Activated CD8-positive, alpha-beta memory T cell treated with anti-CD3 and anti-CD28 coated beads for 1 hour (primary cell): ENCODE measurements around the gene PDSS2.
"Not testable (repeated sequence)": the region's sequence is repeated elsewhere in the genome, so short reads cannot be mapped to it uniquely, and the experiment has no call there.

ENCODE experiments used
- DNase-seq, 2 donors: peaks; one replicate each; pipeline ENCODE4 v3.0.0-alpha.2; 2020; ENCODE audit warnings: low read depth in 1 of 2; ENCODE audit errors: extremely low read depth in 1 of 2

Gene PDSS2

DNA sequence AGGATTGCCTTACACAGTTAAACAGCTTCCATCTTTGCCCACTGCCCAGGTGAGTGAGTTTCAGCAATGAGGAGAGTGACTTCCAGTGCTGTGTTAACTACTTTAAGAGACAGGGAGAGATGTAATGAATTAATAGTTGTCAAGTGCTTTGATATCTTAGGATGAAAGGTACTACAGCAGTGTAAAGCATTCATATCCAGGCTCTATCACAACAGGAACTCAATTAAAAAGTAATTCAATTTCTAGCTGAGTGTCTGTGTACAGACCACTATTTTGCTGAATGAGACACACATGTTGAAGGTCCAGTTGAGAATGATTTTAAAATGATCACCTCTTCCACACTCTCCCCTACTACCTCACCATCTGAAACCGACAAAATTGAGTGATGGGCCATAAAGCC, 273.3 kb downstream of the PDSS2 start:
- DNase-seq, result no peak

DNA sequence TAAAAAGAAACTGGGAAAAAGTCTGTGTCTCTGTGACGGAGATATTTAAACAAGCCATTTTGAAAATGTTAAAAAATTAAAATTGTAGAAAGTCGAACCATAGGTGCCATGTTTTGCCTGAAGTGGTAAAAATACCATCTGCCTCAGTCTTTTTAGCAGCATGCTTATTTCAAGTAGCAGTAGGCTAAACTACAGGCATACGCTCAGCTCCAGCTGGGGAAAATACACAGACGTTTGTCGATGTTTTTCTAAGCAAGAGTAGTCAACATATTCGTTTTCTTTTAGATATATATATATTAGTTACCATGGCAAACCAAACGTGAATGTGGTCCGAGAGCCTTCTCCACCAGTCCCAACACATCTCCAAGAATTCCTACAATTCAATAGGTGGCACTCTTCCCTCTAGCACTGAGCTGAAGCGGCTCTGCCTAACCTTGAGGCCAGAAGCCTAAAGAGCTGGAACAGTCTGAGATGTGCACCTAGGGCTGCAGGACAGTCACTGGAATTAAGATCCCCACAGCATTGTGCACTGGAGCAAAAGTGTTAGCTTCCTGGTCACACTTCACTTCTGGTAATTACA, 273.9 kb downstream of the PDSS2 start:
- no peak for DNase-seq

DNA sequence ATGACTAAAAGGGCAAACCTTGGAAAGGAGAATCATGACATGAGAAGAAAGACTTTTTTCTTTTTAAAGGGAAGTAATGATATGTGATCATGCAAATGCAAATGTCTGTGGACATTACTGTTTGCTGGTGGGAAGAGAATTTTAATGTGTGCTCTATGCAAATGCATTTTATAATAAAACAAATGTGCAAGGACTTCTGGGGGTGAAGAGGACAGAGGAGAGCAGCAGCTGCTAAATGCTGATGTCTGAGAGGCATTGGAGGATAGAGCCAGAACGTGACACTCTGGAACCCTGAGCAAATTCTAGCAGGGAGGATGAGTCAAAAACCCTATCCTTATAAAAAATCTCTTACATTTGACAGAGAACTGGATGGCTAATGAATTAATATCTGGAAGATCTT, 274.9 kb downstream of the PDSS2 start:
- DNase-seq, result no peak

DNA sequence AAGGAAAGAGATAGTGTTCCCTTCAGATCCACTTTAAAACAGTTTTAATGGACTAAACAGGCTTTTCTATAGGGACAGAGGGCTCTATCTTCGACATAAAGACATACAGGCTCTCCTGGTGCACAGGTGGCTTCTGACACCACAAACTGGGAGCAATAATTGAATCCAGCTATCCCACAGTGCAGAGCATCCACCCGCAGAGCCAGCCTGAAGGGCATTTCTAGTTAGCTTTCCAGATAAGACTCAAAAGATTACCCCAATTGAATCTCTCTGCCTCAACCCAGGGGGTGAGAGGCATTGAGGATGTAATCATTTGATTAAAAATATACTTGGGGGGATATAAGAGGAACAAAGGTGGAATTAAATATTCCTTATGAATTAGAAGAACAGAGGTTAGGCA, 279.3 kb downstream of the PDSS2 start:
- no peak for DNase-seq

DNA sequence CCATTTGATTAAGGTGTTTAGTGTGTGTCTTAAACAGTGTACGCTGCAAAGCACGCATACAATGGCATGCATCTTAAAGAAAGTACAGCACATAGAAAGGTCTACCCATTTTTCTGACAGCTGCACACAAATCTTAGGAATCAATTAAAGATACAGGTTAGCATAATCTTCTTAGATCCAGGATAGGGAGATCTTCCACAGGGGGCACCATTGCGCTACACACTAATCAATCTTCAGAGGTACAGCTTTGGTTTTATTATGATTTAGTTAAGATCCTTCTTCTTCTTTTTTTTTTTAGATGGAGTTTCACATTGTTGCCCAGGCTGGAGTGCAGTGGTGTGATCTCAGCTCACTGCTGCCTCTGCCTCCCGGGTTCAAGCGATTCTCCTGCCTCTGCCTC, 280.4 kb downstream of the PDSS2 start:
- no peak for DNase-seq

DNA sequence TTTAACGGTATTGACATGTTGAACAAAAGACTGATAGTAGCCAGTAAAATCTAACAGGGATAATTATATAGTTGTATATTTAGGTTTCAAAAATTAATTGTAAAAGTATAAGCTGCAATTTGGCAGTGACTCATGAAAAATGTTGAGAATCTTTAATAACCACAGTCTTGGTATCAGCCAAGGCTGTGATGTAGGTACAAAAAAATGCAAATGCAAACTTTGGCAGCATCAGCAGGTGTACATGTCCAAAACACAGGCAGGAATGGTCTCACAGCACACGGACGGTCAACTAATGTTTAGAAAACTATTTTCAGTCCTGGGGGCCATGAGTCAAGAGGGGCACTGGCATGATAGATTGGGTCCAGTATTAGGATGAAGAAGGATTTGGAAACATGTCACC, 285.6 kb downstream of the PDSS2 start:
- DNase-seq, result no peak

DNA sequence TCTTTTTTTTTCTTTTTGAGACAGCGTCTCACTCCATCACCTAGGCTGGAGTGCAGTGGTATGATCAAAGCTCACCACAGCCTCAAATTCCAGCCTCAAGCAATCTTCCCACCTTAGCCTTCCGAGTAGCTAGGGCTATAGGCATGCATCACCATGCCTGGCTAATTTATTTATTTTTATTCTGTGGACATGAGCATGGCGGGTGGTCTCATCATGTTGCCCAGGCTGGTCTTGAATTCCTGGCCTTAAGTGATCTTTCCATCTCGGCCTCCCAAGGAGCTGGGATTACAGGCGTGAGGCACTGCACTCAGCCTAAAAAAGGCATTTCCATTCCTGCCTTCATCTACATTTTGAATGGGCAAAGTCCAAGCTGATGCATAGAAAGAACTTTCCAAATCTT, 287.9 kb downstream of the PDSS2 start:
- no peak for DNase-seq

DNA sequence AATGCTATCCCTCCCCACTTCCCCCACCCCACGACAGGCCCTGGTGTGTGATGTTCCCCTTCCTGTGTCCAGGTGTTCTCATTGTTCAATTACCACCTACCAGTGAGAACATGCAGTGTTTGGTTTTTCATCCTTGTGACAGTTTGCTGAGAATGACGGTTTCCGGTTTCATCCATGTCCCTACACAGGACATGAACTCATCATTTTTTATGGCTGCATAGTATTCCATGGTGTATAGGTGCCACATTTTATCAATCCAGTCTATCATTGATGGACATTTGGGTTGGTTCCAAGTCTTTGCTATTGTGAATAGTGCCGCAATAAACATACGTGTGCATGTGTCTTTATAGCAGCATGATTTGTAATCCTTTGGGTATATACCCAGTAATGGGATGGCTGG, 295.1 kb downstream of the PDSS2 start:
- not testable (repeated sequence) for DNase-seq

DNA sequence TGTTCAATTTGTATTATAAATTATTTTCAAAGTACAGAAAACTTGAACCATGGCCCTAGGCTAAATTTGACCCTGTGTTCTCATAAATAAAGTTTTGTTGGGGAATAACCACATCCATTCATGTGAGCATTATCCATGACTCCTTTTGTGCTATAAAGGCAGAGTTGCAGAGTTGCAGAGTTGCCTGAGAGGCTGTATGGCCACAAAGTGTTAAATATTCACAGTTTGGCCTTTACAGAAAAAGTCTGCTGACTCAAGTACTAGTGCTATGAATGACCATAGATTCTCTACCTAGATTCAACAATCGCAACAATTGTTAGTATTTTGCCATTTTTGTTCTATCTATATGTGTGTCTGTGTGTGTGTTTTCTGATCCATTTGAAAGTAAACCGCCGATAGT, 297.8 kb downstream of the PDSS2 start:
- DNase-seq, result no peak

DNA sequence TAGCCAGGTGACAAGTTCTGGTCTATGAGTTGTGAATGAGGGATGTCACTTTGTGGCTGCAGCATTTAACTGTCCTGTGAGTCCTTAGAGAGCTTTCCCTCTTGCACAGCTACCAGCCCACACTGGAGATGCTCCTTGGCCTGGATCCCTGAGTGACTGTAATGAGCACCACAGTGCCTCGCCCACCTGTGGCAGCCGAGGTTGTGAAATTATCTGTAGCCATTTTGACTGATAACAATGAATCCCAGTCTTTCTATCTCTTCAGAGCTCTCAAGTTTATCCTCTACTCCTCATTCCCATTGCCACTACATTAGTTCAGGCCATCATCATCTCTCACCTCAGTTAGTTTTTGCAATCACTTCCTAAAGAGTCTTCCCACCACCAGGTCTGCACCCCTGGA, 302.7 kb downstream of the PDSS2 start:
- no peak for DNase-seq

DNA sequence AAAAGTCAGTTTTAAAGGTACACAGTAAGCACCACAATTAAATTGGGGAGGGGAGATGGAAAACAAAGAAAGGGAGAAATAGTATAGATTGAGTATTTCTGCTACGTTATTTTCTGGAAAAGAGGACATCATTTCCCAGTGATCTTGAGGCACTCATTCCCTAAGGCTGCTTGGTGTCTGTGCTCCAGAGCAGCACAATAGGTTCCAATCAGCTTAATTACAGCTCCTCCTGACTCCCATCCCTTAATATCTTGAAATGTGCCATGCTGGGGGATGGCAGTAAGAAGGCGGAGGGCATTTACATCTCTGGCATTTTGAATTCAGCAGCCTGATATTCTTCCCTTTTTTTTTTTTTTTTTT, 304.6 kb downstream of the PDSS2 start:
- DNase-seq, result no peak

DNA sequence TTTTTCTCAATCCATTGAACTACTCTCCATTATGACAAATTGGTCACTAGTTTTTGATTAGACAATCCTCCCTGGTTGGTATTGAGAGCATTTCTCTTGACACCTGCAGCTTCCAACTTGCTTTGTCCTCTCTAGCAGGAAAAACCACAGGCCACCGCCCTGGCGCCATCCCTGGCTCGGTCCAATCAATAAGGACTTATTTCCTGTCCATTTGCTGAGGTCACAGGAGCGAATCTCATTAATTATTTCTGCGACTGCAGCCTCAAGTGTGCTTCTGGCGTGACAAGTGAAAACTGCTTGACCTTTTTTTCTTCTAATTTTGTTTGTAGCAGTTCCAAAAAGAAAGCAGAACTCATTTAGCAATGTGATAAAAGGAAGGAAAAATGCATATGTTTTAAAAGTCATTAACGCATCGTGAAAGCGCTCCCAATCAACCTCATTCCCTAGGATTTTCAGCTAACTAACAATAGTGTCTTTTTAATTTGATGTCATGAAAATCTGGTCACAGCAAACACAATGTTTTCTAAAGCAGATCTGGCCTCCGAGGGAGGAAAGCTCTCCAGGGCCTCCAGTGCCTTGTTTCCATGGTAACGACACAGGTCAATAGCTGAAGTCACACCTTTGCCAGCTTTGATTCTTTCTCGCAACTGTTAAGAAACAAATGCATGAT, 305.1 kb downstream of the PDSS2 start:
- no peak for DNase-seq

DNA sequence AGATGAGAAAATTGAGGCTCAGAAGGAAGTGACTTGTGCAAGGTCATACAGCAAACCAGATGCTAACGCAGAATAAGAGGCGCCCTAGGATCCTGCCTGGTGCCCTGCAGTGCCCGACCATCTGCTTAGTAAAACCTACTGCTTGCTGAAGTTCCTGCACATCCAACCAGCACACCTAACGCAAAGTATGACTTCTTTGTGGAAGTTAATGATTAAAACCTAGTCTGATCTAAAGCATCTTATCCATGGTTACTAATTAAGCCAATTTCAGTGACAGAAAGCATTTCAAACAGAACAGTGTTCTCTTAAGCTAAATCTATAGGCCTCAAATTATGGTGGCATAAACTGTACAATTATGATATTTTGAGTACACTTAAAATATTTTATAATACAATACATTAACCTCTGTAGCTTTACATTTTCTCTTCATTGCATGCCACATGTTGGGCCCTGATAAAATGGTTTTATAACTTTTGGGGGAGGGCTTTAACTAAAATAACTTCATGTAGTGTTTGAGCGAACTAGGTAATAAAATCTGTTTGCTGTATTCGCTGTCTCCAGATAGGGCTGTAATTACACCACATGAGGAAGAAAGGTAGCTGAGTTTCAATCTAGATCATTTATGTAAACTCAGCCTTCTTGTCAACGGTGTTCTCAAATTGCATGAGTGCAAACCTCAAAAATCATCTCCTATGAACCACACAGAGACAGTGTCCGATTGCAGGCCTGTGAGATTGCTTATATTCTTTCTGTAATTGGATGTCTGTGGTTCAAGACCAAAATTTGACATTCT, 306.5 kb downstream of the PDSS2 start:
- no peak for DNase-seq

DNA sequence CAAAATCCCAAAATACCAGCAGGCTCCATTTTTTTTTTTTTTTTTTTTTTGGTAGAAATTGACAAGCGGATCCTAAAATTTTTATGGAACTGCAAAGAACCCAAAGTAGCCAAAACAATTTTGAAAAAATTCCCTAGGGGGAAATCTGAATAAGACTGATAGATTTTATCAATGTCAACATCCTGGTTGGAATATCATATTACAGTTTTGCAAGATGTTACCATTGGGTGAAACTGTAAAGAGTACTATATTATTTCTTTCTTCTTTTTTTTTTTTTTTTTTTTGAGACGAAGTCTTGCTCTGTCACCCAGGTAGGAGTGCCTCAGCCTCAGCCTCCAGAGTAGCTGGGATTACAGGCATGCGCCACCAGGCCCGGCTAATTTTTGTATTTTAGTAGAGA, 314.7 kb downstream of the PDSS2 start:
- DNase-seq, result no peak

DNA sequence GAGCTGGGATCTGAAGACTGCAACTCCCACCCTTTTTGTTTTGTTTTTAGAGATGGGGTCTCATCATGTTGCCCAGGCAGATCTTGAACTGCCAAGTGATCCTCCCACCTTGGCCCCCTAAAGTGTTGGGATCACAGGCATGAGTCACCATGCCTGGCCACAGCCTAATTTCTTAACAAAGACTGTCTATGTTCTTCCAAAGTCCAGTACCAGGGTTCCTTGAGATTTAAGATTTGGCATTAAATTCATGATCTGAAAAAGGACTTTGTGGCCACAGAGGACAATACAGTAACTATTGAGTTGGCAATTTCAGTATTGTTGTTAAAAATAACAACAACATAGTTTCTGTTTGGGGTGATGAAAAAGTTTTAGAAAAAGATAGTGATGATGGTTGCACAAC, 315.4 kb downstream of the PDSS2 start:
- no peak for DNase-seq

DNA sequence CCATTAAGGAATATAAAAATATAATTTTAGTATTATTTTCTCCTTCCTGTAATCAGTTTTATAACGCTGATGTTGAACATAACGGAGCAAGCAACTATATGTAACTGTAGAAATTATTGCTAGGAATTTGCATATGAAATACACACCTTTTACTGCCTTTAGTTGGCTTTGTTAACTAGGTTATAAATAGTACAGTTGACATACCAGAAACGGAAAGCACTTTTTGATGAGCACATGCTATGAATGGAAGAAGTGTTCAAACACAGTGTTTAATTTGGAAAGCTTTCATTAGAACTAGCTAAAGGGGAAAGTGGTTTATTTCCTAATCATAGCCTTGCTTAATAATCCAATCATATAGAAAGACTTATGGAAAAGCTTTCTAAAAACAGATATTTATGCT, 318.8 kb downstream of the PDSS2 start:
- DNase-seq, result no peak

DNA sequence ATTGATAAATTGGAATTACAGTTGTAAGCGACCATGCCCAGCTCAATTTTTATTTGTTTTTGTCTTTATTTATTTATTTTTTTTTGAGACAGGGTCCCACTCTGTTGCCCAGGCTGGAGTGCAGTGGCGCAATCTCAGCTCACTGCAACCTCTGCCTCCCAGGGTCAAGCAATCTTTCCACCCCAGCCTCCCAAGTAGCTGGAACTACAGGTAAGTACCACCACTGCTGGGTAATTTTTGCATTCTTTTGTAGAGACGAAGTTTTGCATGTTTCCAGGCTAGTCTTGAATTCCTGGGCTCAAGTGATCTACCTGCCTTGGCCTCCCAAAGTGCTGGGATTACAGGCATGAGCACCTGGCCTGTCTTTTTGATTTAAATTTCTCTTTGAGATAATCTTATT, 323.0 kb downstream of the PDSS2 start:
- not testable (repeated sequence) for DNase-seq

DNA sequence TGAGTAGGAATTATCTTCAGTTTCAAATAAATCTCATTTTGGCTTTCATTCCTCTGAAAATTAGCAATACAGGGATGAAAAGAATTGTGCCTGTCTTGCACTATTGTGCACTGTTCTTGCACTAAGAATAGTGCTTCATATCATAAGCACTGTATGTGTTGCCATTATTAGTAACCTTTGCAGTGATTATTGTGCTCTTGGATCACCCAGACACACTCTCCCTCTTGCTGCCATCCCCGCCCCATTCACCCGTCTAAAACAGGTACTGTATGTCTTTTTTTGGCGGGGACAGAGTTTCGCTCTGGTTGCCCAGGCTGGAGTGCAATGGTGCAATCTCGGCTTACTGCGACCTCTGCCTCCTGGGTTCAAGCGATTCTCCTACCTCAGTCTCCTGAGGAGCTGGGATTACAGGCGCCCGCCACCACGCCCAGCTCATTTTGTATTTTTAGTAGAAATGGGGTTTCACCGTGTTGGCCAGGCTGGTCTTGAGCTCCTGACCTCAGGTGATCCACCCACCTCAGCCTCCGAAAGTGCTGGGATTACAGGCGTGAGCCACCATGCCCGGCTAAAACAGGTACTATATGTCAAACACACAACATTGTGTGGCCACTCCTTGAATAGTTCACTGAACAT, 324.2 kb downstream of the PDSS2 start:
- DNase-seq, result not testable (repeated sequence)

DNA sequence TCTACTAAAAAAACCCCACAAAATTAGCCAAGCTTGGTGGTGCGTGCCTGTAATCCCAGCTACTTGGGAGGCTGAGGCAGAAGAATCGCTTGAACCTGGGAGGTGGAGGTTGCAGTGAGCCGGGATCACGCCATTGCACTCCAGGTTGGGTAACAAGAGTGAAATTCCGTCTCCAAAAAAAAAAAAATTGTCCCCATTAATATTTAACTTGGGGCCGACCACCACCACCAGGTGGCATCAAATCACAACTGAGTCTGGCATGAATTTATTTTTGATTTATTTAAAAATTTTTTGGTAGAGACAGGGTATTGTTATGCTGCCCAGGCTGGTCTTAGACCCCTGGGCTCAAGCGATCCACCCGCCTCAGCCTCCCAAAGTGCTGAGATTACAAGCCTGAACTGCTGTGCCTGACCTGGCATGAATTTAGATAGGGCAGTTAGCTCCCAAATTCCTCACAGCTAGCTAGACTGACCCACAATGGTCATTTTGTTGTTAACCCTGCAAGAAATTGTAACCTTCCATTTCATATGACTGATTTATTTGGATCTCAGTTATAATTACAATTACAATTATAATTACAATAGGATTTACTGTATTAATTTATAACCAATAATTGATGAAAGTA, 326.9 kb downstream of the PDSS2 start:
- DNase-seq, result no peak

DNA sequence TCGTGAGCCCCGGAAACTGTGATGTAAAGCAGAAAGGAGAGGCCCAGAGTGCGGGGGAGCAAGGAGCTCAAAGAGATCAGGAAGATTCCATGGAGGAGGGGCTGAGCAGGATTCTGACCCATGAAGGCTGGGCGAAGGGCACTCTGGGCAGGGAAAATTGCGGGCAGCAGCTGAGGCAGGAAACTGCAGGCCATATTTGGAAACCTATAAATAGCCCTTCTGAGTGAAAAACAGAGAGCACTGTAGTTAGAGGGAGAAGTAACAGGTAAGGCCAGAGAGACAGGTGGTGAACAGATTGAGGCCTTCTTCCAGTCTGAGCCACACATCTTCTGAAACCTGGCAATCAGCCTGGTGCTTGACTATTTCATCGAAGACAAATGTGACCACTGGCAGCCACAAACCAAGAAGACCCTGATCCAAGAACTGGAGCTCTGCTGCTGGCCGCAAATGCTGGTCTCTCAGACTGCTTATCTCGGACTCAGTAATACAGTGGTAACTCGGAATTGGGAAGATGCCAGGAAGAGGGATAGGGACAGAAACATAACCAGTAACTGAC, 329.9 kb downstream of the PDSS2 start:
- DNase-seq, result no peak

DNA sequence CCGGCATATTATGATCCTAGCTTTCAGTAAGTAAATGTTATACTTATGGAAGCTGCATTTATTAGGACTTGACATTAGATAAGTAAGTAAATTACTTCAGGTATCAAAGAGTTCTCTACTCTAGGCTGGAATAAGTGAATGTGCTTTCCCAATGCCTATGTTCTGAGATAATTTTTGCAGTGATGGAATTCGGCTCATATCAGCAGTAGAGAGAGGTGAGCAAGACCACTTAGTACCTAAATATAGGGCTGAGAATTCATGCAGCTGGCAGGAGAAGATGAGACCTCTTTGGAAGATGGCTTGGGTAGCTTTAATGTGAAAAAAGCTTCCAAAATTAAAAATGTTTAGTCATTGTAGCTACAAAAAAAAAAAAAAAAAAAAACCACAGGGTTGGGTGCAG, 330.8 kb downstream of the PDSS2 start:
- DNase-seq, result no peak
